Neural cell (in vitro differentiated cells): Measurements from ENCODE around the gene SHB. TPM values are rescaled to one million over a fixed set of nuclear protein-coding genes. Genes with fewer than 3 reads are reported as not detected.

Experiments used
- H2AFZ ChIP-seq: fragments of 200-600, 300-800 bp; sonication (generic), shearing (Covaris generic); 2 replicates; pipeline ENCODE4 v1.6.0; 2014; ENCODE audit warnings: low read depth, mild to moderate bottlenecking, antibody characterized with exemption, low read length, moderate library complexity
- H3F3A ChIP-seq: fragments of 200-600 bp; shearing (Covaris generic); 2 replicates; pipeline ENCODE4 v1.6.1; 2016; ENCODE audit warnings: mild to moderate bottlenecking, moderate library complexity, mixed read lengths, antibody characterized with exemption, low read length; ENCODE audit not compliant: insufficient read depth, poor library complexity, severe bottlenecking
- H3K27ac ChIP-seq: fragments of 200-600, 300-800 bp; sonication (generic), shearing (Covaris generic); 2 replicates; pipeline ENCODE4 v1.5.1; 2014; ENCODE audit warnings: mild to moderate bottlenecking, low read length, moderate library complexity
- H3K27me3 ChIP-seq: fragments of 300-800, 200-600 bp; sonication (generic), shearing (Covaris generic); 2 replicates; pipeline ENCODE4 v1.6.0; 2014; ENCODE audit warnings: mild to moderate bottlenecking, low read depth, low read length, moderate library complexity; ENCODE audit not compliant: insufficient read depth
- H3K36me3 ChIP-seq: fragments of 300-800, 200-600 bp; sonication (generic), shearing (Covaris generic); 2 replicates; pipeline ENCODE4 v1.5.1; 2014; ENCODE audit warnings: mild to moderate bottlenecking, antibody characterized with exemption, low read length, moderate library complexity; ENCODE audit not compliant: insufficient read depth
- H3K4me2 ChIP-seq: fragments of 300-800, 200-600 bp; sonication (generic), shearing (Covaris generic); 2 replicates; pipeline ENCODE4 v1.6.0; 2014; ENCODE audit warnings: mild to moderate bottlenecking, low read length
- H3K4me3 ChIP-seq: fragments of 300-800, 200-600 bp; sonication (generic), shearing (Covaris generic); 2 replicates; pipeline ENCODE4 v1.5.1; 2014; ENCODE audit warnings: mild to moderate bottlenecking, low read length, moderate library complexity
- H3K79me2 ChIP-seq: fragments of 200-600 bp; shearing (Covaris generic); replicated peaks from 2 replicates; pipeline ENCODE4 v1.6.0; 2014; ENCODE audit warnings: mild to moderate bottlenecking, low read length, moderate library complexity; ENCODE audit not compliant: insufficient read depth
- H3K9ac ChIP-seq: fragments of 300-800, 200-600 bp; sonication (generic), shearing (Covaris generic); 2 replicates; pipeline ENCODE4 v1.6.1; 2016; ENCODE audit warnings: mild to moderate bottlenecking, low read length, mixed read lengths
- H3K9me2 ChIP-seq: fragments of 200-600 bp; shearing (Covaris generic); 2 replicates; pipeline ENCODE4 v1.6.1; 2016; ENCODE audit warnings: mild to moderate bottlenecking, low read length, mixed read lengths; ENCODE audit not compliant: insufficient read depth
- H3K9me3 ChIP-seq: fragments of 200-600, 300-800 bp; sonication (generic), shearing (Covaris generic); 2 replicates; pipeline ENCODE4 v1.6.1; 2016; ENCODE audit warnings: mild to moderate bottlenecking, mixed run types, low read length, moderate library complexity, mixed read lengths
- H4K20me1 ChIP-seq: fragments of 200-600 bp; shearing (Covaris generic); 2 replicates; pipeline ENCODE4 v1.6.1; 2016; ENCODE audit warnings: mild to moderate bottlenecking, mixed run types; ENCODE audit not compliant: insufficient read depth
- EP300 ChIP-seq: fragments of 450-650 bp; conservative IDR thresholded peaks from 2 replicates; pipeline ENCODE4 v1.6.1; 2014; ENCODE audit warnings: antibody characterized with exemption, mild to moderate bottlenecking, moderate library complexity; ENCODE audit not compliant: poor library complexity, severe bottlenecking
- EZH2 ChIP-seq: fragments of 200-600, 300-800 bp; shearing (Covaris generic), sonication (generic); IDR thresholded peaks from 2 replicates; pipeline ENCODE4 v1.6.1; 2014; ENCODE audit warnings: antibody characterized with exemption, low read length, borderline replicate concordance, mild to moderate bottlenecking; ENCODE audit not compliant: insufficient read depth, poor library complexity, severe bottlenecking
- MXI1 ChIP-seq: fragments of 450-650 bp; conservative IDR thresholded peaks from 2 replicates; pipeline ENCODE4 v1.6.1; 2014; ENCODE audit warnings: antibody characterized with exemption, mild to moderate bottlenecking; ENCODE audit not compliant: poor library complexity, severe bottlenecking
- POLR2AphosphoS5 ChIP-seq: IDR thresholded peaks from 2 replicates; pipeline ENCODE4 v1.6.1; 2012
- RAD21 ChIP-seq: fragments of 450-650 bp; conservative IDR thresholded peaks from 2 replicates; pipeline ENCODE4 v1.6.1; 2014; ENCODE audit warnings: antibody characterized with exemption, mild to moderate bottlenecking, moderate library complexity
- SMC3 ChIP-seq: fragments of 450-650 bp; conservative IDR thresholded peaks from 2 replicates; pipeline ENCODE4 v1.6.1; 2014; ENCODE audit warnings: antibody characterized with exemption, mild to moderate bottlenecking, moderate library complexity; ENCODE audit not compliant: poor library complexity
- TAF1 ChIP-seq: IDR thresholded peaks from 2 replicates; pipeline ENCODE4 v1.6.1; 2012; ENCODE audit warnings: low read depth
- polyA plus RNA-seq: library from polyadenylated mRNA; depleted of rRNA; stranded (reverse); fragments of >200 nt; gene quantifications from 2 replicates; pipeline ENCODE4 v1.2.3, GENCODE V29; 2014
- TF ChIP-seq, protein P1 (sequence below): fragments of 450-650 bp; IDR thresholded peaks from 2 replicates; pipeline ENCODE4 v1.5.1; 2014; ENCODE audit warnings: antibody characterized with exemption, mild to moderate bottlenecking, moderate library complexity; ENCODE audit not compliant: poor library complexity, severe bottlenecking
- TF ChIP-seq, protein P2 (sequence below): IDR thresholded peaks from 2 replicates; pipeline ENCODE4 v1.6.1; 2012; ENCODE audit warnings: borderline replicate concordance

Gene SHB
- polyA plus RNA-seq, 1 donor from 2014 or later = 17.5 TPM

DNA sequence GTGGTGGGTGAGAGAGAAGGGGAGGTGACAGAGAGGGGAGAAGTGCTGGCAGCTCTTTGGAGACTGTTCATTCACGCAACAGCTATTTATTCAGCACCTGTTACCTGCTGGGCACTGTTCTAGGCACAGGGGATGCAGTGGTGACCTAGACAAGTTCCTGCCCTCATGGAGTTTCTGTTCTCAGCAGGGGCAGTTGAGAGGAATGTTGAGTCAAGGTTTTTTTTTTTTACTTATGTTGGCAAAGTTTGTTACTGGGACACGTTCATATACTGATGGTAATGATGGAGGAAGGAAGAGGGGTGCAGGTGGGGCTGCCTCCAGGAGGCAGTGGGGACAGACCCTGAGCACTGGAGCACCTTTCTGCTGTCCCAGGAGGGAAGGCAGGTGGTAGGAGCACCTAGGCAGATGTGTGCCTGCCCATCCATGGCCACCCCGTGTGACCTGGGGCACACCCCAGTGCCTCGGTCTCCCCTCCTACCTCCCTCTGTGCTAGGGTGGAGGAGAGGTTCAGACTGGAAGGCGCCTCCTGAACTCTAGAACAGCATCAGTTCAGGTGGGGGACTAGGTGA lies 115.7 kb downstream of the SHB start:
- no peaks in the 10 kb centered on the region for H3K9me2 ChIP-seq
- no peak overlapping the region for H3K4me2 ChIP-seq
- no peak overlapping the region for H2AFZ ChIP-seq
- H3K79me2 ChIP-seq = no peaks in the 10 kb centered on the region
- H3K36me3 ChIP-seq = peaks cover 9% of the 10 kb centered on the region
- H3K9ac ChIP-seq = no peak overlapping the region
- H3F3A ChIP-seq = no peaks in the 10 kb centered on the region
- no peaks in the 10 kb centered on the region for H3K9me3 ChIP-seq
- H3K4me3 ChIP-seq = no peak overlapping the region
- no peaks in the 10 kb centered on the region for H3K27me3 ChIP-seq
- no peak overlapping the region for H3K27ac ChIP-seq
- TF ChIP-seq RAD21 (no peak), EP300 (no peak), TAF1 (no peak), POLR2AphosphoS5 (no peak), SMC3 (no peak), MXI1 (no peak), EZH2 (no peak)
- TF ChIP-seq, protein P1, sequence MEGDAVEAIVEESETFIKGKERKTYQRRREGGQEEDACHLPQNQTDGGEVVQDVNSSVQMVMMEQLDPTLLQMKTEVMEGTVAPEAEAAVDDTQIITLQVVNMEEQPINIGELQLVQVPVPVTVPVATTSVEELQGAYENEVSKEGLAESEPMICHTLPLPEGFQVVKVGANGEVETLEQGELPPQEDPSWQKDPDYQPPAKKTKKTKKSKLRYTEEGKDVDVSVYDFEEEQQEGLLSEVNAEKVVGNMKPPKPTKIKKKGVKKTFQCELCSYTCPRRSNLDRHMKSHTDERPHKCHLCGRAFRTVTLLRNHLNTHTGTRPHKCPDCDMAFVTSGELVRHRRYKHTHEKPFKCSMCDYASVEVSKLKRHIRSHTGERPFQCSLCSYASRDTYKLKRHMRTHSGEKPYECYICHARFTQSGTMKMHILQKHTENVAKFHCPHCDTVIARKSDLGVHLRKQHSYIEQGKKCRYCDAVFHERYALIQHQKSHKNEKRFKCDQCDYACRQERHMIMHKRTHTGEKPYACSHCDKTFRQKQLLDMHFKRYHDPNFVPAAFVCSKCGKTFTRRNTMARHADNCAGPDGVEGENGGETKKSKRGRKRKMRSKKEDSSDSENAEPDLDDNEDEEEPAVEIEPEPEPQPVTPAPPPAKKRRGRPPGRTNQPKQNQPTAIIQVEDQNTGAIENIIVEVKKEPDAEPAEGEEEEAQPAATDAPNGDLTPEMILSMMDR = no peak
- TF ChIP-seq, protein P2, sequence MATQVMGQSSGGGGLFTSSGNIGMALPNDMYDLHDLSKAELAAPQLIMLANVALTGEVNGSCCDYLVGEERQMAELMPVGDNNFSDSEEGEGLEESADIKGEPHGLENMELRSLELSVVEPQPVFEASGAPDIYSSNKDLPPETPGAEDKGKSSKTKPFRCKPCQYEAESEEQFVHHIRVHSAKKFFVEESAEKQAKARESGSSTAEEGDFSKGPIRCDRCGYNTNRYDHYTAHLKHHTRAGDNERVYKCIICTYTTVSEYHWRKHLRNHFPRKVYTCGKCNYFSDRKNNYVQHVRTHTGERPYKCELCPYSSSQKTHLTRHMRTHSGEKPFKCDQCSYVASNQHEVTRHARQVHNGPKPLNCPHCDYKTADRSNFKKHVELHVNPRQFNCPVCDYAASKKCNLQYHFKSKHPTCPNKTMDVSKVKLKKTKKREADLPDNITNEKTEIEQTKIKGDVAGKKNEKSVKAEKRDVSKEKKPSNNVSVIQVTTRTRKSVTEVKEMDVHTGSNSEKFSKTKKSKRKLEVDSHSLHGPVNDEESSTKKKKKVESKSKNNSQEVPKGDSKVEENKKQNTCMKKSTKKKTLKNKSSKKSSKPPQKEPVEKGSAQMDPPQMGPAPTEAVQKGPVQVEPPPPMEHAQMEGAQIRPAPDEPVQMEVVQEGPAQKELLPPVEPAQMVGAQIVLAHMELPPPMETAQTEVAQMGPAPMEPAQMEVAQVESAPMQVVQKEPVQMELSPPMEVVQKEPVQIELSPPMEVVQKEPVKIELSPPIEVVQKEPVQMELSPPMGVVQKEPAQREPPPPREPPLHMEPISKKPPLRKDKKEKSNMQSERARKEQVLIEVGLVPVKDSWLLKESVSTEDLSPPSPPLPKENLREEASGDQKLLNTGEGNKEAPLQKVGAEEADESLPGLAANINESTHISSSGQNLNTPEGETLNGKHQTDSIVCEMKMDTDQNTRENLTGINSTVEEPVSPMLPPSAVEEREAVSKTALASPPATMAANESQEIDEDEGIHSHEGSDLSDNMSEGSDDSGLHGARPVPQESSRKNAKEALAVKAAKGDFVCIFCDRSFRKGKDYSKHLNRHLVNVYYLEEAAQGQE = no peak
- H4K20me1 ChIP-seq = no peaks in the 10 kb centered on the region

DNA sequence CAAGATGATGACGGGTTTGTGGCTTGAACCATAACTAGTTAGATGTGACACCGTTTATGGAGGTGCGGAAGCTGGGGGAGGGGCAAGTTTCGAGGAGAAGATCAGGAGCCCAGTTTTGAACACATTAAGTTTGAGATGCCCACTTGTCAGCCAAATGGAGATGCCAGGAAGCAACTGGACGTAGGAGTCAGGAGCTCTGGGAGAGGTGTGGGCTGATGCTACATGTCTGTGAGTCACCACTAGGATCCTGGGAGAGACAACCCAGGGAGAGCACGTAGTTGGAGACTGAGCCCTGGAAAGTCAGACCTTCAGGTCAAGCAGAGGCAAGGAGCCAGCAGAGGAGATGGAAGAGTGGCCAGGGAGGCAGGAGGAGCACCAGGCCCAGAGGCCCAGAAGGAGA lies 116.3 kb downstream of the SHB start:
- no peak for TF ChIP-seq EZH2
- no peak for TF ChIP-seq EP300
- TF ChIP-seq SMC3 = no peak
- no peak for TF ChIP-seq TAF1
- TF ChIP-seq, protein P1 = no peak
- TF ChIP-seq, protein P2 = no peak
- no peak for TF ChIP-seq MXI1
- TF ChIP-seq POLR2AphosphoS5 = no peak
- TF ChIP-seq RAD21 = no peak
- H3K9ac ChIP-seq = no peak overlapping the region

More for the DNA sequence above, 116.3 kb downstream of the SHB start:
- peaks cover 9% of the 10 kb centered on the region for H3K36me3 ChIP-seq
- H4K20me1 ChIP-seq = no peaks in the 10 kb centered on the region
- no peak overlapping the region for H3K4me3 ChIP-seq
- no peak overlapping the region for H3K4me2 ChIP-seq
- H3K79me2 ChIP-seq = no peaks in the 10 kb centered on the region
- H3K9me3 ChIP-seq = no peaks in the 10 kb centered on the region
- H3F3A ChIP-seq = no peaks in the 10 kb centered on the region
- H2AFZ ChIP-seq = no peak overlapping the region
- no peaks in the 10 kb centered on the region for H3K9me2 ChIP-seq
- no peak overlapping the region for H3K27ac ChIP-seq
- H3K27me3 ChIP-seq = no peaks in the 10 kb centered on the region
